Peyer's patch (tissue), 4 donors: ENCODE results near the gene INKA1.

ENCODE experiments used
- POLR2A ChIP-seq, 2 donors: fragments of 450-650 bp; IDR thresholded peaks; one replicate each; pipeline ENCODE4 v1.5.1; 2017; ENCODE audit warnings: antibody characterized with exemption in 2 of 2, mild to moderate bottlenecking in 2 of 2, moderate library complexity in 2 of 2
- TF ChIP-seq, protein P1 (sequence below), 6 experiments: fragments of 450-650 bp in 4 of 6; fragments of 200-600 bp in 2 of 6; sonication (generic) in 1 of 6; IDR thresholded peaks; one replicate each; pipeline ENCODE4 v1.5.1; 2017 to 2019; ENCODE audit warnings: antibody characterized with exemption in 6 of 6, mild to moderate bottlenecking in 3 of 6, moderate library complexity in 1 of 6

DNA sequence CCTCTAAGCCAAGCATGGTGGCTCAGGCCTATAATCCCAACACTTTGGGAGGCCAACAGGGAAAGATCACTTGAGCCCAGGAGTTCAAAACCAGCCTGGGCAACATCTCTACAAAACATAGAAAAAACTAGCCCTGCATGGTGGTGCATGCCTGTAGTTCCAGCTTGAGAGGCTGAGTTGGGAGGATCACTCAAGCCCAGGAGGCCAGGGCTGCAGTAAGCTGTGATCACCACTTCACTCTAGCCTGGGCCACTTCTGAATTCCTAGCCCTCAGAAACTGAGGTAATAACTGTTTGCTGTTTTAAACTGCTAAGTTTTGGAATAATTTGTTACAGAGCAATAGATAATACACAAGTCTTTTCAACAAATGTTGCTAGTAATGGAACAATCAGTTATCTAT, 33.1 kb upstream of the INKA1 start:
- TF ChIP-seq, protein P1, sequence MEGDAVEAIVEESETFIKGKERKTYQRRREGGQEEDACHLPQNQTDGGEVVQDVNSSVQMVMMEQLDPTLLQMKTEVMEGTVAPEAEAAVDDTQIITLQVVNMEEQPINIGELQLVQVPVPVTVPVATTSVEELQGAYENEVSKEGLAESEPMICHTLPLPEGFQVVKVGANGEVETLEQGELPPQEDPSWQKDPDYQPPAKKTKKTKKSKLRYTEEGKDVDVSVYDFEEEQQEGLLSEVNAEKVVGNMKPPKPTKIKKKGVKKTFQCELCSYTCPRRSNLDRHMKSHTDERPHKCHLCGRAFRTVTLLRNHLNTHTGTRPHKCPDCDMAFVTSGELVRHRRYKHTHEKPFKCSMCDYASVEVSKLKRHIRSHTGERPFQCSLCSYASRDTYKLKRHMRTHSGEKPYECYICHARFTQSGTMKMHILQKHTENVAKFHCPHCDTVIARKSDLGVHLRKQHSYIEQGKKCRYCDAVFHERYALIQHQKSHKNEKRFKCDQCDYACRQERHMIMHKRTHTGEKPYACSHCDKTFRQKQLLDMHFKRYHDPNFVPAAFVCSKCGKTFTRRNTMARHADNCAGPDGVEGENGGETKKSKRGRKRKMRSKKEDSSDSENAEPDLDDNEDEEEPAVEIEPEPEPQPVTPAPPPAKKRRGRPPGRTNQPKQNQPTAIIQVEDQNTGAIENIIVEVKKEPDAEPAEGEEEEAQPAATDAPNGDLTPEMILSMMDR (IDR thresholded peaks at IDR 0.05) = no peak
- no peak for TF ChIP-seq POLR2A (IDR thresholded peaks at IDR 0.05)
